Loucy (cell line): ENCODE results near the gene NEDD4L.

ENCODE experiments used
- H2AFZ ChIP-seq: fragments of 200-600 bp; sonication (generic); 2 replicates; pipeline ENCODE4 v1.6.0; 2016; ENCODE audit warnings: antibody characterized with exemption, mild to moderate bottlenecking, low read length, moderate library complexity
- H3F3A ChIP-seq: fragments of 200-600 bp; 2 replicates; pipeline ENCODE4 v1.6.0; 2016; ENCODE audit warnings: antibody characterized with exemption, low read depth, mild to moderate bottlenecking
- H3K27me3 ChIP-seq: fragments of 200-600 bp; sonication (generic); 2 replicates; pipeline ENCODE4 v1.6.1; 2014; ENCODE audit warnings: low read length, mild to moderate bottlenecking; ENCODE audit not compliant: insufficient read depth, poor library complexity, severe bottlenecking
- H3K36me3 ChIP-seq: fragments of 200-600 bp; sonication (generic); 2 replicates; pipeline ENCODE4 v1.6.1; 2016; ENCODE audit warnings: low read length; ENCODE audit not compliant: insufficient read depth
- H3K4me1 ChIP-seq: fragments of 200-600 bp; sonication (generic); 2 replicates; pipeline ENCODE4 v1.5.1; 2014; ENCODE audit warnings: low read length, mild to moderate bottlenecking; ENCODE audit not compliant: insufficient read depth, poor library complexity, severe bottlenecking
- H3K4me2 ChIP-seq: fragments of 200-600 bp; sonication (generic); 2 replicates; pipeline ENCODE4 v1.6.0; 2014; ENCODE audit warnings: antibody characterized with exemption, low read length, low read depth, mild to moderate bottlenecking; ENCODE audit not compliant: poor library complexity, severe bottlenecking
- H3K4me3 ChIP-seq: fragments of 200-600 bp; sonication (generic); 2 replicates; pipeline ENCODE4 v1.5.1; 2014; ENCODE audit warnings: low read length, mild to moderate bottlenecking, mixed read lengths; ENCODE audit not compliant: poor library complexity, severe bottlenecking
- H3K79me2 ChIP-seq: fragments of 200-600 bp; sonication (generic); 2 replicates; pipeline ENCODE4 v1.6.1; 2014; ENCODE audit warnings: low read length; ENCODE audit not compliant: insufficient read depth
- H3K9ac ChIP-seq: fragments of 200-600 bp; sonication (generic); 2 replicates; pipeline ENCODE4 v1.6.0; 2014; ENCODE audit warnings: mild to moderate bottlenecking, low read depth, low read length, moderate library complexity; ENCODE audit not compliant: poor library complexity, severe bottlenecking
- H3K9me2 ChIP-seq: fragments of 200-600 bp; sonication (generic); replicated peaks from 2 replicates; pipeline ENCODE4 v1.6.1; 2016; ENCODE audit warnings: low read depth, low read length, mixed read lengths
- H3K9me3 ChIP-seq: fragments of 200-600 bp; sonication (generic); 2 replicates; pipeline ENCODE4 v1.6.1; 2014; ENCODE audit warnings: mild to moderate bottlenecking, antibody characterized with exemption, low read length, low read depth; ENCODE audit not compliant: insufficient read depth
- H4K20me1 ChIP-seq: fragments of 200-600 bp; sonication (generic); 2 replicates; pipeline ENCODE4 v1.6.0; 2014; ENCODE audit warnings: antibody characterized with exemption, low read length, mild to moderate bottlenecking; ENCODE audit not compliant: insufficient read depth, poor library complexity, severe bottlenecking
- CTCF ChIP-seq: fragments of 200-600 bp; sonication (generic); conservative IDR thresholded peaks from 2 replicates; pipeline ENCODE4 v1.5.1; 2014; ENCODE audit warnings: mild to moderate bottlenecking, antibody characterized with exemption, low read length
- EZH2phosphoT487 ChIP-seq: fragments of 200-600 bp; IDR thresholded peaks from 2 replicates; pipeline ENCODE4 v1.6.1; 2018; ENCODE audit warnings: antibody characterized with exemption, mild to moderate bottlenecking, moderate library complexity, borderline replicate concordance

The NEDD4L gene

GRCh38 chr18:58396144-58396543 lies 352.1 kb downstream of the NEDD4L start:
- H2AFZ ChIP-seq, result no peak overlapping the region
- H3K4me3 ChIP-seq, result no peak overlapping the region
- no peak overlapping the region for H3K4me2 ChIP-seq
- no peaks in the 10 kb centered on the region for H3K9me2 ChIP-seq
- no peak for TF ChIP-seq CTCF
- no peak for TF ChIP-seq EZH2phosphoT487
- peaks cover 11% of the 10 kb centered on the region for H3K4me1 ChIP-seq
- H4K20me1 ChIP-seq, result no peaks in the 10 kb centered on the region
- H3K36me3 ChIP-seq, result peaks cover 3% of the 10 kb centered on the region; the same call in 1 of the 2 replicates
- H3K79me2 ChIP-seq, result no peaks in the 10 kb centered on the region
- H3K27me3 ChIP-seq, result no peaks in the 10 kb centered on the region
- H3K9ac ChIP-seq, result no peak overlapping the region
- no peaks in the 10 kb centered on the region for H3K9me3 ChIP-seq
- 0 out of 2 replicates have a peak, but pooled peaks cover 2% of the 10 kb centered on the region for H3F3A ChIP-seq

- Histone ChIP-seq H3K4me1 (peaks cover 11% of the 10 kb centered on the region), H3K4me2 (no peak overlapping the region), H3K4me3 (no peak overlapping the region), H3K9ac (no peak overlapping the region), H3K9me3 (no peaks in the 10 kb centered on the region), H3K79me2 (no peaks in the 10 kb centered on the region), H3F3A (0 out of 2 replicates have a peak, but pooled peaks cover 2% of the 10 kb centered on the region), H3K9me2 (no peaks in the 10 kb centered on the region), H3K27me3 (no peaks in the 10 kb centered on the region), H2AFZ (no peak overlapping the region), H3K36me3 (peaks cover 3% of the 10 kb centered on the region; the same call in 1 of the 2 replicates), H4K20me1 (no peaks in the 10 kb centered on the region)
- TF ChIP-seq EZH2phosphoT487, result no peak
- TF ChIP-seq CTCF, result no peak
Observed at GRCh38 chr18:58396966-58397365, 352.9 kb downstream of the NEDD4L start.

GRCh38 chr18:58397385-58398132 lies 353.5 kb downstream of the NEDD4L start:
- H3K9ac ChIP-seq, result no peak overlapping the region
- TF ChIP-seq EZH2phosphoT487, result no peak
- TF ChIP-seq CTCF, result no peak
- 0 out of 2 replicates have a peak, but pooled peaks cover 2% of the 10 kb centered on the region for H3F3A ChIP-seq
- no peaks in the 10 kb centered on the region for H3K9me2 ChIP-seq
- no peaks in the 10 kb centered on the region for H3K27me3 ChIP-seq
- H3K4me1 ChIP-seq, result peaks cover 11% of the 10 kb centered on the region
- H3K79me2 ChIP-seq, result no peaks in the 10 kb centered on the region
- no peaks in the 10 kb centered on the region for H4K20me1 ChIP-seq
- no peak overlapping the region for H3K4me2 ChIP-seq
- H3K9me3 ChIP-seq, result no peaks in the 10 kb centered on the region
- peaks cover 3% of the 10 kb centered on the region; the same call in 1 of the 2 replicates for H3K36me3 ChIP-seq
- no peak overlapping the region for H3K4me3 ChIP-seq
- no peak overlapping the region for H2AFZ ChIP-seq
